GM21381 (cell line): ENCODE measurements around the gene COQ4.

Source experiments
- ATAC-seq: cut with Tn5 transposase; IDR thresholded peaks from one replicate; pipeline ENCODE4 v1.9.1; 2021; ENCODE audit warnings: mild to moderate bottlenecking, moderate library complexity; ENCODE audit not compliant: unreplicated experiment

COQ4 gene

GRCh38 chr9:128372188-128372641, 49.6 kb downstream of the COQ4 start:
- ATAC-seq, result no peak

GRCh38 chr9:128372784-128373183, 50.1 kb downstream of the COQ4 start:
- no peak for ATAC-seq

GRCh38 chr9:128374221-128374675, 51.6 kb downstream of the COQ4 start:
- ATAC-seq, result no peak

- no peak for ATAC-seq
Measured at GRCh38 chr9:128375865-128376264, 53.2 kb downstream of the COQ4 start.

- ATAC-seq, result no peak
Measured at GRCh38 chr9:128382261-128382660, 59.6 kb downstream of the COQ4 start.

- no peak for ATAC-seq
Measured at GRCh38 chr9:128383007-128383753, 60.5 kb downstream of the COQ4 start.
